Nephron (organoid): ENCODE measurements around the gene ZNF394.
"Not testable (repeated sequence)": the region's sequence is repeated elsewhere in the genome, so short reads cannot be mapped to it uniquely, and the experiment has no call there.

Experiments
- H3K27ac Mint-ChIP-seq, 3 experiments: 2 replicates each; pipeline ENCODE4 v1.8.0; 2020; ENCODE audit warnings: mixed read lengths in 3 of 3, mild to moderate bottlenecking in 2 of 3, moderate library complexity in 1 of 3
- H3K27me3 Mint-ChIP-seq: 2 replicates; pipeline ENCODE4 v1.8.0; 2021; ENCODE audit warnings: low read depth, mild to moderate bottlenecking, moderate library complexity, mixed read lengths
- H3K36me3 Mint-ChIP-seq: 2 replicates; pipeline ENCODE4 v1.8.0; 2020; ENCODE audit warnings: low read depth, mixed read lengths
- H3K4me1 Mint-ChIP-seq: 2 replicates; pipeline ENCODE4 v1.8.0; 2020; ENCODE audit warnings: mixed read lengths
- H3K4me3 Mint-ChIP-seq, 3 experiments: 2 replicates each; pipeline ENCODE4 v1.8.0; 2020; ENCODE audit warnings: mild to moderate bottlenecking in 3 of 3, mixed read lengths in 3 of 3, moderate library complexity in 2 of 3
- H3K9me3 Mint-ChIP-seq: 2 replicates; pipeline ENCODE4 v1.8.0; 2020; ENCODE audit warnings: mixed read lengths
- CTCF ChIP-seq, 3 experiments: fragments of 200-600 bp; sonication (generic); IDR thresholded peaks; one replicate each; pipeline ENCODE4 v1.5.0; 2021; ENCODE audit warnings: antibody characterized with exemption in 3 of 3; ENCODE audit not compliant: unreplicated experiment in 3 of 3

ZNF394 gene

GRCh38 chr7:99499721-99500636, at the start of gene ZNF394:
ZNF394 (minus strand) TSS chr7:99500281; CDS start chr7:99500093, 188 bp downstream.
- TF ChIP-seq CTCF (IDR thresholded peaks at IDR 0.05; ENCODE audit: unreplicated experiment in 3 of 3): no peak
- Mint-ChIP-seq H3K4me1 (peaks cover 20% of the 10 kb centered on the region), H3K27ac (peak within 1 kb of the TSS; percentile 93 to 97 (median 96)), H3K4me3 (peak within 1 kb of the TSS; percentile 97 to 99 (median 98)), H3K36me3 (peaks cover 34% of the 10 kb centered on the region), H3K9me3 (no peaks in the 10 kb centered on the region), H3K27me3 (no peaks in the 10 kb centered on the region)

- H3K4me1 Mint-ChIP-seq: peaks cover 15% of the 10 kb centered on the region
- not testable (repeated sequence) for H3K27ac Mint-ChIP-seq
Observed at GRCh38 chr7:99549545-99549944, 49.5 kb upstream of the ZNF394 start.

GRCh38 chr7:99545308-99545707, 45.2 kb upstream of the ZNF394 start:
- not testable (repeated sequence) for H3K27ac Mint-ChIP-seq, H3K4me3 Mint-ChIP-seq, H3K4me1 Mint-ChIP-seq, H3K27me3 Mint-ChIP-seq
- Mint-ChIP-seq H3K9me3 (peaks cover 50% of the 10 kb centered on the region), H3K36me3 (peaks cover 91% of the 10 kb centered on the region)

More at GRCh38 chr7:99549545-99549944, 49.5 kb upstream of the ZNF394 start:
- H3K27me3 Mint-ChIP-seq: not testable (repeated sequence)
- peaks cover 25% of the 10 kb centered on the region for H3K9me3 Mint-ChIP-seq
- H3K36me3 Mint-ChIP-seq: peaks cover 78% of the 10 kb centered on the region
- H3K4me3 Mint-ChIP-seq: peak overlapping the region; percentile 45 to 86 (median 46)

GRCh38 chr7:99543916-99544315, 43.8 kb upstream of the ZNF394 start:
- Mint-ChIP-seq H3K9me3 (peaks cover 53% of the 10 kb centered on the region), H3K4me1 (no peaks in the 10 kb centered on the region), H3K27me3 (peaks cover 7% of the 10 kb centered on the region), H3K36me3 (peaks cover 86% of the 10 kb centered on the region), H3K27ac (no peak overlapping the region), H3K4me3 (no peak overlapping the region)
- TF ChIP-seq CTCF (IDR thresholded peaks at IDR 0.05; ENCODE audit: unreplicated experiment in 3 of 3): no peak

- Mint-ChIP-seq H3K4me1 (no peaks in the 10 kb centered on the region), H3K9me3 (peaks cover 56% of the 10 kb centered on the region), H3K36me3 (peaks cover 85% of the 10 kb centered on the region), H3K4me3 (no peak overlapping the region), H3K27me3 (peaks cover 7% of the 10 kb centered on the region), H3K27ac (no peak overlapping the region)
- no peak for TF ChIP-seq CTCF (IDR thresholded peaks at IDR 0.05; ENCODE audit: unreplicated experiment in 3 of 3)
Observed at GRCh38 chr7:99543081-99543671, 43.1 kb upstream of the ZNF394 start.

GRCh38 chr7:99541212-99541611, 41.1 kb upstream of the ZNF394 start:
- Mint-ChIP-seq H3K4me3 (no peak overlapping the region), H3K4me1 (no peaks in the 10 kb centered on the region), H3K36me3 (peaks cover 82% of the 10 kb centered on the region), H3K27me3 (peaks cover 7% of the 10 kb centered on the region), H3K9me3 (peaks cover 61% of the 10 kb centered on the region), H3K27ac (no peak overlapping the region)
- TF ChIP-seq CTCF (IDR thresholded peaks at IDR 0.05; ENCODE audit: unreplicated experiment in 3 of 3): no peak
